WTC11 (cell line): ENCODE results near the gene PLP2.

Experiments used
- CTCF ChIP-seq: fragments of 200-600 bp; IDR thresholded peaks from 2 replicates; pipeline ENCODE4 v1.8.0; 2022; ENCODE audit warnings: antibody characterized with exemption
- KAT7 ChIP-seq: sonication (generic); formaldehyde crosslinking; IDR thresholded peaks from 2 replicates; pipeline ENCODE4 v1.8.1; 2023; ENCODE audit warnings: missing genetic modification reagents, mild to moderate bottlenecking, borderline replicate concordance
- NFYB ChIP-seq: sonication (generic); formaldehyde crosslinking; conservative IDR thresholded peaks from 2 replicates; pipeline ENCODE4 v1.8.0; 2022; ENCODE audit warnings: low read depth, missing genetic modification reagents
- PREB ChIP-seq: sonication (generic); formaldehyde crosslinking; IDR thresholded peaks from 2 replicates; pipeline ENCODE4 v1.8.1; 2022; ENCODE audit warnings: mild to moderate bottlenecking, missing genetic modification reagents, moderate library complexity, borderline replicate concordance
- RELA ChIP-seq: sonication (generic); formaldehyde crosslinking; IDR thresholded peaks from 2 replicates; pipeline ENCODE4 v1.8.1; 2022; ENCODE audit warnings: missing genetic modification reagents, mild to moderate bottlenecking, borderline replicate concordance
- SP1 ChIP-seq: sonication (generic); formaldehyde crosslinking; conservative IDR thresholded peaks from 2 replicates; pipeline ENCODE4 v1.8.1; 2022; ENCODE audit warnings: missing genetic modification reagents
- TEAD4 ChIP-seq: sonication (generic); formaldehyde crosslinking; IDR thresholded peaks from 2 replicates; pipeline ENCODE4 v1.8.0; 2022; ENCODE audit warnings: mild to moderate bottlenecking, missing genetic modification reagents
- ZBTB43 ChIP-seq: sonication (generic); formaldehyde crosslinking; IDR thresholded peaks from 2 replicates; pipeline ENCODE4 v1.8.1; 2023; ENCODE audit warnings: mild to moderate bottlenecking, missing genetic modification reagents
- ZSCAN18 ChIP-seq: fragments of 250-450 bp; sonication (Bioruptor Pico); IDR thresholded peaks from 2 replicates; pipeline ENCODE4 v2.1.2; 2022; ENCODE audit warnings: mild to moderate bottlenecking, moderate library complexity

GRCh38 chrX:49147282-49147681 is 24.4 kb upstream of the PLP2 start:
- no peak for TF ChIP-seq NFYB (CRISPR knock-in tag)
- TF ChIP-seq CTCF = no peak
- no peak for TF ChIP-seq ZSCAN18 (CRISPR knock-in tag)
- no peak for TF ChIP-seq ZBTB43 (CRISPR knock-in tag)
- no peak for TF ChIP-seq KAT7 (CRISPR knock-in tag)
- no peak for TF ChIP-seq RELA (CRISPR knock-in tag)
- TF ChIP-seq PREB = no peak
- no peak for TF ChIP-seq TEAD4 (CRISPR knock-in tag)
- TF ChIP-seq SP1 = no peak
